GM23338 (cell line): Measurements from ENCODE around the gene ST6GALNAC3.

Experiments used
- CTCF ChIP-seq, 2 experiments: fragments of 200-600 bp in 1 of 2; sonication (generic) in 1 of 2; conservative IDR thresholded peaks; 2 replicates each; pipeline versions ENCODE4 v1.5.1 to v1.6.1; 2016 to 2017; ENCODE audit warnings: antibody characterized with exemption in 2 of 2, low read depth in 2 of 2, mild to moderate bottlenecking in 2 of 2, moderate library complexity in 1 of 2
- ETS1 ChIP-seq: IDR thresholded peaks from 2 replicates; pipeline ENCODE4 v1.6.1; 2016; ENCODE audit warnings: antibody characterized with exemption
- EZH2 ChIP-seq: fragments of 200-600 bp; sonication (generic); IDR thresholded peaks from one replicate; pipeline ENCODE4 v1.8.0; 2017; ENCODE audit warnings: antibody characterized with exemption, mild to moderate bottlenecking, low read depth; ENCODE audit not compliant: unreplicated experiment
- EZH2phosphoT487 ChIP-seq: fragments of 200-600 bp; sonication (generic); IDR thresholded peaks from one replicate; pipeline ENCODE4 v1.8.1; 2018; ENCODE audit warnings: antibody characterized with exemption; ENCODE audit not compliant: unreplicated experiment
- JUNB ChIP-seq: IDR thresholded peaks from one replicate; pipeline ENCODE4 v1.6.1; 2016; ENCODE audit warnings: antibody characterized with exemption; ENCODE audit not compliant: unreplicated experiment
- POLR2AphosphoS5 ChIP-seq: IDR thresholded peaks from 2 replicates; pipeline ENCODE4 v1.6.1; 2016; ENCODE audit warnings: antibody characterized with exemption, low read depth
- REST ChIP-seq: IDR thresholded peaks from one replicate; pipeline ENCODE4 v1.6.1; 2018; ENCODE audit warnings: antibody characterized with exemption; ENCODE audit not compliant: unreplicated experiment
- STAT1 ChIP-seq: IDR thresholded peaks from one replicate; pipeline ENCODE4 v1.6.1; 2016; ENCODE audit warnings: antibody characterized with exemption; ENCODE audit not compliant: unreplicated experiment
- ZNF114 ChIP-seq: fragments of 250-450 bp; sonication (Bioruptor Pico); IDR thresholded peaks from 2 replicates; pipeline ENCODE4 v1.5.0; 2020; ENCODE audit warnings: mild to moderate bottlenecking, moderate library complexity

- TF ChIP-seq CTCF (conservative IDR thresholded peaks at IDR 0.05; ENCODE audit: low read depth in 2 of 2) = no peak
- no peak for TF ChIP-seq POLR2AphosphoS5
- no peak for TF ChIP-seq JUNB
- TF ChIP-seq EZH2phosphoT487 = no peak
- TF ChIP-seq EZH2 = no peak
- TF ChIP-seq STAT1 = no peak
- no peak for TF ChIP-seq REST
- no peak for TF ChIP-seq ZNF114 (CRISPR knock-in tag)
- TF ChIP-seq ETS1 = no peak
Observed at GRCh38 chr1:76366726-76367125, 292.2 kb downstream of the ST6GALNAC3 start.
